HepG2 (cell line): ENCODE data around the gene SUMO1. TPM values are rescaled to one million over a fixed set of nuclear protein-coding genes. Genes with fewer than 3 reads are reported as not detected.

Experiments
- HINFP ChIP-seq: sonication (generic); formaldehyde crosslinking; IDR thresholded peaks from 2 replicates; pipeline ENCODE4 v1.4.0; 2020; ENCODE audit warnings: low read depth, mild to moderate bottlenecking, missing genetic modification reagents
- HNF4G ChIP-seq, 2 experiments: sonication (generic) in 1 of 2; formaldehyde crosslinking in 1 of 2; IDR thresholded peaks; 2 replicates each; pipeline versions ENCODE4 v1.4.0 to v1.6.1; 2011 to 2020; ENCODE audit warnings: borderline replicate concordance in 2 of 2, low read depth in 2 of 2, mild to moderate bottlenecking in 2 of 2, low read length in 1 of 2, missing genetic modification reagents in 1 of 2, moderate library complexity in 1 of 2
- KMT2A ChIP-seq: sonication (generic); formaldehyde crosslinking; IDR thresholded peaks from 2 replicates; pipeline ENCODE4 v1.4.0; 2020; ENCODE audit warnings: missing genetic modification reagents
- NONO ChIP-seq, 2 experiments: fragments of 450-650 bp in 1 of 2; sonication (generic) in 1 of 2; formaldehyde crosslinking in 1 of 2; IDR thresholded peaks in 1 of 2; conservative IDR thresholded peaks in 1 of 2; 2 replicates each; pipeline versions ENCODE4 v1.6.1 to v1.8.0; 2017 to 2022; ENCODE audit warnings: mild to moderate bottlenecking in 1 of 2, missing genetic modification reagents in 1 of 2, moderate library complexity in 1 of 2
- PHF8 ChIP-seq: sonication (generic); formaldehyde crosslinking; IDR thresholded peaks from 2 replicates; pipeline ENCODE4 v1.5.0; 2020; ENCODE audit warnings: missing genetic modification reagents
- POLR2G ChIP-seq: fragments of 200-400 bp; formaldehyde crosslinking; IDR thresholded peaks from 2 replicates; pipeline ENCODE4 v1.6.1; 2018; ENCODE audit warnings: mild to moderate bottlenecking, low read depth, low read length, moderate library complexity
- SCMH1 ChIP-seq: sonication (generic); formaldehyde crosslinking; IDR thresholded peaks from 2 replicates; pipeline ENCODE4 v1.9.0; 2021; ENCODE audit warnings: missing genetic modification reagents, mild to moderate bottlenecking, borderline replicate concordance
- SIN3A ChIP-seq: IDR thresholded peaks from 2 replicates; pipeline ENCODE4 v1.6.1; 2011; ENCODE audit warnings: low read depth, mild to moderate bottlenecking, control low read depth, low read length, borderline replicate concordance
- SOX13 ChIP-seq, 3 experiments: fragments of 450-650 bp in 1 of 3; sonication (generic) in 1 of 3; formaldehyde crosslinking in 1 of 3; IDR thresholded peaks in 2 of 3; conservative IDR thresholded peaks in 1 of 3; 2 replicates each; pipeline versions ENCODE4 v1.5.0 to v1.6.1; 2016 to 2020; ENCODE audit warnings: antibody characterized with exemption in 1 of 3, mild to moderate bottlenecking in 1 of 3, missing compliant biosample characterization in 1 of 3, missing genetic modification reagents in 1 of 3, moderate library complexity in 1 of 3
- XBP1 ChIP-seq: sonication (generic); formaldehyde crosslinking; IDR thresholded peaks from 2 replicates; pipeline ENCODE4 v1.5.0; 2020; ENCODE audit warnings: missing genetic modification reagents
- ZBTB8A ChIP-seq: sonication (generic); formaldehyde crosslinking; IDR thresholded peaks from 2 replicates; pipeline ENCODE4 v1.4.0; 2020; ENCODE audit warnings: mild to moderate bottlenecking, low read depth, missing genetic modification reagents, borderline replicate concordance
- ZKSCAN5 ChIP-seq: sonication (generic); formaldehyde crosslinking; IDR thresholded peaks from 2 replicates; pipeline ENCODE4 v1.5.1; 2020; ENCODE audit warnings: mild to moderate bottlenecking, missing genetic modification reagents
- ZNF253 ChIP-seq: sonication (generic); formaldehyde crosslinking; IDR thresholded peaks from 2 replicates; pipeline ENCODE4 v1.8.0; 2022; ENCODE audit warnings: mild to moderate bottlenecking, missing genetic modification reagents, borderline replicate concordance
- ZNF441 ChIP-seq: sonication (generic); formaldehyde crosslinking; IDR thresholded peaks from 2 replicates; pipeline ENCODE4 v1.7.0; 2021; ENCODE audit warnings: missing genetic modification reagents, borderline replicate concordance
- ZNF460 ChIP-seq: sonication (generic); formaldehyde crosslinking; IDR thresholded peaks from 2 replicates; pipeline ENCODE4 v1.5.1; 2020; ENCODE audit warnings: missing genetic modification reagents, mild to moderate bottlenecking, borderline replicate concordance
- ZNF672 ChIP-seq: sonication (generic); formaldehyde crosslinking; IDR thresholded peaks from 2 replicates; pipeline ENCODE4 v1.8.1; 2022; ENCODE audit warnings: missing genetic modification reagents
- ZXDC ChIP-seq: sonication (generic); formaldehyde crosslinking; IDR thresholded peaks from 2 replicates; pipeline ENCODE4 v1.5.0; 2020; ENCODE audit warnings: mild to moderate bottlenecking, missing genetic modification reagents
- polyA plus RNA-seq, 8 experiments: library from polyadenylated mRNA; depleted of rRNA in 3 of 8; stranded (reverse) in 7 of 8; unstranded in 1 of 8; fragments of >200 nt; fragmentation: Illumina TruSeq in 4 of 8; extraction: Trizol in 4 of 8; gene quantifications; 2 replicates each; pipeline versions ENCODE4 v1.2.1 to v1.2.3, GENCODE V29; 2011 to 2016; ENCODE audit warnings: low read depth in 4 of 8, missing spikeins in 1 of 8, mixed read lengths in 1 of 8; ENCODE audit not compliant: insufficient read depth in 1 of 8
- total RNA-seq, 5 experiments: library from RNA; depleted of rRNA; stranded (reverse); fragments of >200 nt; fragmentation: Illumina TruSeq; extraction: Trizol; gene quantifications; 2 replicates each; pipeline ENCODE4 v1.2.3, GENCODE V29; 2016; ENCODE audit warnings: low read depth in 1 of 5
- TF ChIP-seq, protein P1 (sequence below): sonication (generic); formaldehyde crosslinking; IDR thresholded peaks from 2 replicates; pipeline ENCODE4 v1.4.0; 2020; ENCODE audit warnings: missing genetic modification reagents, borderline replicate concordance
- TF ChIP-seq, protein P2 (sequence below): sonication (generic); formaldehyde crosslinking; IDR thresholded peaks from 2 replicates; pipeline ENCODE4 v1.4.0; 2020; ENCODE audit warnings: mild to moderate bottlenecking, missing genetic modification reagents
- TF ChIP-seq, protein P3 (sequence below): sonication (generic); formaldehyde crosslinking; conservative IDR thresholded peaks from 2 replicates; pipeline ENCODE4 v1.4.0; 2020; ENCODE audit warnings: missing genetic modification reagents

The SUMO1 gene
- total and polyA plus RNA-seq, 2 of the 13 experiments (the other 11 are each of a cell fraction or from before 2014, with no cell fraction given) = 101 to 173 TPM

DNA sequence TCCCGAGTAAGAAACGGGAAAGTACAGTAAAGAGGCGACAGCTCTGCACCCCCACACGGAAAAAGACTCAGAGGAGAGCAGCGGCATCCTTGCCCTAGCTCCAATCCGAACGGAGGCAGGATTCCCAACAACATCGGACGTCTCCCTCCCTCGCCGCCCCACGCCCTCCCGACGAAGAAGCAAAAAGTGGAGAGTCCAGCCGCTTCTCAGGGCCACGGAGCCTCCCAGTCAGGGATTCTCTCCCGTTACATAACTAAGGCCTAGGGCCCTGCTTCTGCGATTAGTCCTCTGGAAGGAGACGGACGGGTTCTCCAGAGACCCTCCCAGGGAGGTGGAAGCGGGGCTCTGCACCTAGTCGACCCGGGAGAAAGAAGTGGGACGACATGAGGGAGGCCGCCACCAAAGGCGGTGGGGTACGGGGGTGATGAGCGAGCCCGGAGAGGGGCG lies 587 bp downstream of the SUMO1 start (continued):
- peak; percentile 73 for TF ChIP-seq PHF8
- TF ChIP-seq, protein P1, sequence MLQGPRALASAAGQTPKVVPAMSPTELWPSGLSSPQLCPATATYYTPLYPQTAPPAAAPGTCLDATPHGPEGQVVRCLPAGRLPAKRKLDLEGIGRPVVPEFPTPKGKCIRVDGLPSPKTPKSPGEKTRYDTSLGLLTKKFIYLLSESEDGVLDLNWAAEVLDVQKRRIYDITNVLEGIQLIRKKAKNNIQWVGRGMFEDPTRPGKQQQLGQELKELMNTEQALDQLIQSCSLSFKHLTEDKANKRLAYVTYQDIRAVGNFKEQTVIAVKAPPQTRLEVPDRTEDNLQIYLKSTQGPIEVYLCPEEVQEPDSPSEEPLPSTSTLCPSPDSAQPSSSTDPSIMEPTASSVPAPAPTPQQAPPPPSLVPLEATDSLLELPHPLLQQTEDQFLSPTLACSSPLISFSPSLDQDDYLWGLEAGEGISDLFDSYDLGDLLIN (CRISPR knock-in tag) = 0 out of 2 replicates have a peak, but pooled peaks have one; percentile 61
- TF ChIP-seq ZNF672 (CRISPR knock-in tag) = no peak
- TF ChIP-seq ZNF460 (CRISPR knock-in tag) = no peak
- peak; percentile 33; the same call in 1 of the 2 replicates for TF ChIP-seq ZBTB8A (CRISPR knock-in tag)
- no peak for TF ChIP-seq NONO (IDR thresholded peaks at IDR 0.05)
- TF ChIP-seq NONO (CRISPR knock-in tag; conservative IDR thresholded peaks at IDR 0.05) = no peak
- no peak for TF ChIP-seq SCMH1 (CRISPR knock-in tag)
- TF ChIP-seq ZKSCAN5 = no peak
- TF ChIP-seq SOX13 (IDR thresholded peaks at IDR 0.05) = no peak
- no peak for TF ChIP-seq SOX13 (CRISPR knock-in tag; conservative IDR thresholded peaks at IDR 0.05 in 1 of 2, IDR thresholded peaks at IDR 0.05 in 1 of 2)
- TF ChIP-seq, protein P2, sequence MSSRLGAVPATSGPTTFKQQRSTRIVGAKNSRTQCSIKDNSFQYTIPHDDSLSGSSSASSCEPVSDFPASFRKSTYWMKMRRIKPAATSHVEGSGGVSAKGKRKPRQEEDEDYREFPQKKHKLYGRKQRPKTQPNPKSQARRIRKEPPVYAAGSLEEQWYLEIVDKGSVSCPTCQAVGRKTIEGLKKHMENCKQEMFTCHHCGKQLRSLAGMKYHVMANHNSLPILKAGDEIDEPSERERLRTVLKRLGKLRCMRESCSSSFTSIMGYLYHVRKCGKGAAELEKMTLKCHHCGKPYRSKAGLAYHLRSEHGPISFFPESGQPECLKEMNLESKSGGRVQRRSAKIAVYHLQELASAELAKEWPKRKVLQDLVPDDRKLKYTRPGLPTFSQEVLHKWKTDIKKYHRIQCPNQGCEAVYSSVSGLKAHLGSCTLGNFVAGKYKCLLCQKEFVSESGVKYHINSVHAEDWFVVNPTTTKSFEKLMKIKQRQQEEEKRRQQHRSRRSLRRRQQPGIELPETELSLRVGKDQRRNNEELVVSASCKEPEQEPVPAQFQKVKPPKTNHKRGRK = peak; percentile 48; the same call in 1 of the 2 replicates
- 0 out of 2 replicates have a peak, but pooled peaks have one; percentile 54 for TF ChIP-seq KMT2A (CRISPR knock-in tag)
- no peak for TF ChIP-seq ZXDC (CRISPR knock-in tag)
- TF ChIP-seq ZNF441 (CRISPR knock-in tag) = 0 out of 2 replicates have a peak, but pooled peaks have one; percentile 28
- TF ChIP-seq POLR2G = no peak
- TF ChIP-seq XBP1 (CRISPR knock-in tag) = no peak
- TF ChIP-seq, protein P3, sequence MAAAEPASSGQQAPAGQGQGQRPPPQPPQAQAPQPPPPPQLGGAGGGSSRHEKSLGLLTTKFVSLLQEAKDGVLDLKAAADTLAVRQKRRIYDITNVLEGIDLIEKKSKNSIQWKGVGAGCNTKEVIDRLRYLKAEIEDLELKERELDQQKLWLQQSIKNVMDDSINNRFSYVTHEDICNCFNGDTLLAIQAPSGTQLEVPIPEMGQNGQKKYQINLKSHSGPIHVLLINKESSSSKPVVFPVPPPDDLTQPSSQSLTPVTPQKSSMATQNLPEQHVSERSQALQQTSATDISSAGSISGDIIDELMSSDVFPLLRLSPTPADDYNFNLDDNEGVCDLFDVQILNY = no peak
- TF ChIP-seq SIN3A = peak; percentile 24; the same call in 1 of the 2 replicates
- no peak for TF ChIP-seq HINFP (CRISPR knock-in tag)
- no peak for TF ChIP-seq HNF4G (IDR thresholded peaks at IDR 0.05; ENCODE audit: borderline replicate concordance, low read depth, low read length)
- TF ChIP-seq HNF4G (CRISPR knock-in tag; IDR thresholded peaks at IDR 0.05; ENCODE audit: borderline replicate concordance, low read depth) = peak; percentile 24; the same call in 1 of the 2 replicates
- no peak; the same call in 1 of the 2 replicates for TF ChIP-seq ZNF253
